Tibial nerve (tissue), 3 donors: ENCODE measurements around the gene ALDH3A2.

Source experiments
- CTCF ChIP-seq, 5 experiments: fragments of 200-600 bp in 3 of 5; fragments of 450-650 bp in 2 of 5; sonication (generic) in 3 of 5; IDR thresholded peaks; one replicate each; pipeline ENCODE4 v1.5.1; 2016 to 2019; ENCODE audit warnings: antibody characterized with exemption in 5 of 5, mild to moderate bottlenecking in 3 of 5, moderate library complexity in 2 of 5
- POLR2A ChIP-seq, 2 donors: fragments of 450-650 bp; IDR thresholded peaks; one replicate each; pipeline ENCODE4 v1.6.1; 2017; ENCODE audit warnings: antibody characterized with exemption in 2 of 2, mild to moderate bottlenecking in 2 of 2, moderate library complexity in 2 of 2

- TF ChIP-seq POLR2A (IDR thresholded peaks at IDR 0.05) (no peak), CTCF (IDR thresholded peaks at IDR 0.05) (no peak)
Measured at GRCh38 chr17:19631905-19632304, 16.6 kb upstream of the ALDH3A2 start.
